Vagina (tissue), 2 donors: Measurements from ENCODE around the gene UHRF1. TPM values are rescaled to one million over a fixed set of nuclear protein-coding genes. Genes with fewer than 3 reads are reported as not detected.

Experiments
- DNase-seq, 2 donors: peaks; one replicate each; pipeline ENCODE4 v3.0.0-alpha.2; 2017; ENCODE audit errors: extremely low spot score in 2 of 2
- H3K27ac ChIP-seq: fragments of 200-600 bp; sonication (generic); one replicate; pipeline ENCODE4 v1.5.1; 2019
- H3K27me3 ChIP-seq: fragments of 200-600 bp; sonication (generic); one replicate; pipeline ENCODE4 v1.5.1; 2019
- H3K36me3 ChIP-seq, 2 donors: fragments of 200-600 bp; sonication (generic); one replicate each; pipeline ENCODE4 v1.5.1; 2017 to 2019
- H3K4me1 ChIP-seq: fragments of 200-600 bp; sonication (generic); one replicate; pipeline ENCODE4 v1.5.1; 2019
- H3K4me3 ChIP-seq, 2 donors: fragments of 200-600 bp; sonication (generic); 1 replicate in 1 of 2; 2 replicates in 1 of 2; pipeline ENCODE4 v1.5.1; 2016 to 2019
- H3K9me3 ChIP-seq: fragments of 200-600 bp; sonication (generic); one replicate; pipeline ENCODE4 v1.5.1; 2019
- CTCF ChIP-seq, 3 experiments: fragments of 450-650 bp in 2 of 3; fragments of 200-600 bp in 1 of 3; sonication (generic) in 1 of 3; IDR thresholded peaks; one replicate each; pipeline ENCODE4 v1.5.1; 2017 to 2019; ENCODE audit warnings: antibody characterized with exemption in 3 of 3, mild to moderate bottlenecking in 2 of 3, moderate library complexity in 2 of 3
- POLR2A ChIP-seq, 2 donors: fragments of 450-650 bp; IDR thresholded peaks; one replicate each; pipeline ENCODE4 v1.6.1; 2017; ENCODE audit warnings: antibody characterized with exemption in 2 of 2, mild to moderate bottlenecking in 2 of 2, moderate library complexity in 2 of 2
- POLR2AphosphoS5 ChIP-seq, 2 donors: sonication (generic); formaldehyde crosslinking; IDR thresholded peaks; one replicate each; pipeline ENCODE4 v1.9.0; 2017; ENCODE audit warnings: antibody characterized with exemption in 2 of 2, mild to moderate bottlenecking in 2 of 2, low read depth in 1 of 2; ENCODE audit not compliant: insufficient read depth in 1 of 2
- intact Hi-C: fragments of 100-400 bp; cut with DNase I; formaldehyde crosslinking; loops from one replicate; pipeline ENCODE4 v1.15.1; 2023
- microRNA-seq: library from miRNA; unstranded; fragments of <30 nt; microRNA quantifications from one replicate; pipeline ENCODE4, GENCODE V29; 2017; ENCODE audit warnings: borderline number of aligned reads, borderline replicate concordance
- small RNA-seq: library from RNA; depleted of rRNA; stranded (forward); fragments of <200 nt; gene quantifications from one replicate; pipeline ENCODE3, GENCODE V24; 2016
- total RNA-seq: library from RNA; depleted of rRNA; stranded (reverse); fragments of >200 nt; gene quantifications from one replicate; pipeline ENCODE4 v1.2.3, GENCODE V29; 2016

Gene UHRF1
- total RNA-seq, 1 donor from 2014 or later, result 2.0 TPM

- intact Hi-C loops, result no loop called here
- DNase-seq, result no peak
- peaks cover 49% of the 10 kb centered on the region for H3K4me1 ChIP-seq
- H3K27me3 ChIP-seq, result no peaks in the 10 kb centered on the region
- no peak overlapping the region for H3K4me3 ChIP-seq
- no peaks in the 10 kb centered on the region for H3K36me3 ChIP-seq
- no peak overlapping the region for H3K27ac ChIP-seq
- TF ChIP-seq POLR2A (IDR thresholded peaks at IDR 0.05) (no peak), POLR2AphosphoS5 (IDR thresholded peaks at IDR 0.05; ENCODE audit: insufficient read depth in 1 of 2, low read depth in 1 of 2) (no peak), CTCF (IDR thresholded peaks at IDR 0.05) (no peak)
- no peaks in the 10 kb centered on the region for H3K9me3 ChIP-seq
These were observed 95.8 kb downstream of the UHRF1 start for GRCh38 chr19:5005096-5005495.

- Histone ChIP-seq H3K4me1 (peaks cover 56% of the 10 kb centered on the region), H3K4me3 (no peak overlapping the region), H3K27ac (no peak overlapping the region), H3K9me3 (no peaks in the 10 kb centered on the region), H3K36me3 (no peaks in the 10 kb centered on the region), H3K27me3 (no peaks in the 10 kb centered on the region)
- TF ChIP-seq CTCF (IDR thresholded peaks at IDR 0.05) (no peak), POLR2AphosphoS5 (IDR thresholded peaks at IDR 0.05; ENCODE audit: insufficient read depth in 1 of 2, low read depth in 1 of 2) (no peak), POLR2A (IDR thresholded peaks at IDR 0.05) (no peak)
- intact Hi-C loops, result no loop called here
- no peak for DNase-seq
These were observed 96.9 kb downstream of the UHRF1 start for GRCh38 chr19:5006201-5006600.

DNA sequence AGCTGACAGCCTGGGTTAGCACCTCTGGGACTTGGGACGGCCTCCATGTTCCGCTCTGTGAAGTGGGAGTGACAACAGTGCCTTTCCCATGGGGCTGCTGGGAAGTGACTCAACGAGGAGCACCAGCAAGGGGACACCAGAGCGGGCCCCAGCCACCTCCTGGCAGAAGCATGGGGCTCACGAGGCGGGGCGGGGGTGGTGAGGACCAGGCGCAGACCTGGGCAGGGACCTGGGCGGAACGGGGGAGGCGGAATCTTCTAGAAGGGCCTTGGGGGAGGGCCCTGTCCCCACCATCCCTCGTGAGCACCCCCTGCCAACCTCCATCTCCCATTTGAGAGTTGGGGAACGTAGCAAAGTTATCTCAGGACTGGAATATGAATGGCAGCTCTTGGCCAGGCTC is 97.5 kb downstream of the UHRF1 start:
- Histone ChIP-seq H3K36me3 (no peaks in the 10 kb centered on the region), H3K4me3 (no peak overlapping the region), H3K4me1 (peaks cover 57% of the 10 kb centered on the region), H3K9me3 (no peaks in the 10 kb centered on the region), H3K27me3 (no peaks in the 10 kb centered on the region), H3K27ac (no peak overlapping the region)
- no peak for DNase-seq
- TF ChIP-seq CTCF (IDR thresholded peaks at IDR 0.05), result no peak
- intact Hi-C loops, result no loop called here

Small RNAs within 50 kb of the gene (microRNA-seq; reads per million reads assigned to microRNA genes)
- not detected for gene MIR4747

Small RNAs within 50 kb of the gene (small RNA-seq; reads per million reads assigned to genes)
- not detected for gene MIR4747

Other genes with a start within 250 kb of the UHRF1 start
- 33.4 TPM for gene MYDGF, start 239.2 kb upstream of the UHRF1 start, total RNA-seq
- gene DPP9, start 185.7 kb upstream of the UHRF1 start, total RNA-seq, result 53.8 TPM
- 16.2 TPM for gene FEM1A, start 117.8 kb upstream of the UHRF1 start, total RNA-seq
- 16.5 TPM for gene TICAM1, start 77.8 kb upstream of the UHRF1 start, total RNA-seq
- 93.8 TPM for gene PLIN3, start 41.8 kb upstream of the UHRF1 start, total RNA-seq
- 0.98 TPM for gene ARRDC5, start 6.6 kb upstream of the UHRF1 start, total RNA-seq
- 59.7 TPM for gene KDM4B, start 59.6 kb downstream of the UHRF1 start, total RNA-seq